ENCODE data around the gene SASS6. TPM values are rescaled to one million over a fixed set of nuclear protein-coding genes. Genes with fewer than 3 reads are reported as not detected.

Gene SASS6
- total RNA-seq, 1 donor from 2014 or later, result 1.6 TPM

GRCh38 chr1:100147875-100148274 is 15.1 kb upstream of the SASS6 start:
- Histone ChIP-seq H3K4me3 (ENCODE audit: low read length in 3 of 3) (no peak overlapping the region), H3K27me3 (ENCODE audit: control insufficient read depth in 3 of 3, insufficient read depth in 3 of 3, low read length in 3 of 3) (no peaks in the 10 kb centered on the region), H3K9ac (ENCODE audit: low read depth in 1 of 3, low read length in 3 of 3) (no peak overlapping the region), H3K36me3 (ENCODE audit: control insufficient read depth in 3 of 3, insufficient read depth in 3 of 3, low read length in 3 of 3) (peaks cover 26 to 73% (median 59%) of the 10 kb centered on the region in 3 donors), H3K27ac (ENCODE audit: low read depth, low read length) (no peak overlapping the region), H3K4me1 (ENCODE audit: control insufficient read depth in 3 of 3, insufficient read depth in 3 of 3, low read length in 3 of 3) (no peaks in the 10 kb centered on the region), H3K9me3 (ENCODE audit: control insufficient read depth in 3 of 3, low read length in 3 of 3) (no peaks in the 10 kb centered on the region)

- peaks cover 22 to 69% (median 62%) of the 10 kb centered on the region in 3 donors for H3K36me3 ChIP-seq (ENCODE audit: control insufficient read depth in 3 of 3, insufficient read depth in 3 of 3, low read length in 3 of 3)
- no peaks in the 10 kb centered on the region for H3K9me3 ChIP-seq (ENCODE audit: control insufficient read depth in 3 of 3, low read length in 3 of 3)
- no peak overlapping the region for H3K4me3 ChIP-seq (ENCODE audit: low read length in 3 of 3)
- H3K9ac ChIP-seq (ENCODE audit: low read depth in 1 of 3, low read length in 3 of 3), result no peak overlapping the region
- no peaks in the 10 kb centered on the region for H3K4me1 ChIP-seq (ENCODE audit: control insufficient read depth in 3 of 3, insufficient read depth in 3 of 3, low read length in 3 of 3)
- H3K27me3 ChIP-seq (ENCODE audit: control insufficient read depth in 3 of 3, insufficient read depth in 3 of 3, low read length in 3 of 3), result no peaks in the 10 kb centered on the region
- H3K27ac ChIP-seq (ENCODE audit: low read depth, low read length), result no peak overlapping the region
These were observed 14.2 kb upstream of the SASS6 start for GRCh38 chr1:100146958-100147357.

DNA sequence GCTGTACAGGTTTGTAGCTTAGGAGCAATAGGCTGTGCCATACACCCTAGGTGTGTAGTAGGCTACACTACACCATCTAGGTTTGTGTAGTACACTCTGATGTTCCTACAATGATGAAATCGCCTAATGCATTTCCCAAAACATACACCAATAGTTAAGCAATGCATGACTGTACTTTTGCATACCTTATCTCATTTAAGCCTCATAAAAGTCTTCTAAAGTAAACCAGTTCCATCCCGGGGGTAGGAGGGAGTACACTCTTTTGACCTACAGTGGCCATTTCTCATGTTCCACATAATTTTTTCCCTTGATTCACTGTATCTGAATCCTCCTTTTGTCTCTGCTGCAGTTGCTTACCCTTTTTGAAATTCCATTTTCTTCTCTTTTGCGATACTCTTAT is 12.4 kb upstream of the SASS6 start:
- Histone ChIP-seq H3K4me1 (ENCODE audit: control insufficient read depth in 3 of 3, insufficient read depth in 3 of 3, low read length in 3 of 3) (no peaks in the 10 kb centered on the region), H3K9me3 (ENCODE audit: control insufficient read depth in 3 of 3, low read length in 3 of 3) (no peaks in the 10 kb centered on the region), H3K36me3 (ENCODE audit: control insufficient read depth in 3 of 3, insufficient read depth in 3 of 3, low read length in 3 of 3) (peaks cover 26 to 69% (median 66%) of the 10 kb centered on the region in 3 donors)

DNA sequence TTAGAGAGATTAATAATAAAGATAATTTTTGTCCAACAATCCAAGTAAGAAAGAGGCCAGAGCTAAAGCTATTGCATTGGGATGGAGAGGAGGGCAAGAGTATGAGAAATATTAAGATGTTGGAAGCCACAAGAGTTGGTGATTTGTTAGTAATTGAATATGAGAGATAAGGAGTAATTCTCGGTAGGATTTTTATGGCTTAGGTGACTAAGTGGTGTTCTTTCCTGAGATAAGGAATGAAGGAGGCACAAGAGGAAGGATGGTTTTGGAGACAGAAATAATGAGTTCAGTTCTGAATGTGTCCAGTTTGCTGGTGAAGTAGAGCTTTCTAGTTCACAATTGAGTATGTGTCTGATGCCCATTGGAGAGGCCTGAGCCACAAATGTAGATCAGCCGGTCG is 9.6 kb upstream of the SASS6 start:
- H3K9me3 ChIP-seq (ENCODE audit: control insufficient read depth in 3 of 3, low read length in 3 of 3), result no peaks in the 10 kb centered on the region
- H3K4me3 ChIP-seq (ENCODE audit: low read length in 3 of 3), result no peak overlapping the region
- peaks cover 27 to 81% (median 69%) of the 10 kb centered on the region in 3 donors for H3K36me3 ChIP-seq (ENCODE audit: control insufficient read depth in 3 of 3, insufficient read depth in 3 of 3, low read length in 3 of 3)
- H3K27me3 ChIP-seq (ENCODE audit: control insufficient read depth in 3 of 3, insufficient read depth in 3 of 3, low read length in 3 of 3), result no peaks in the 10 kb centered on the region
- H3K27ac ChIP-seq (ENCODE audit: low read depth, low read length), result no peak overlapping the region
- H3K9ac ChIP-seq (ENCODE audit: low read depth in 1 of 3, low read length in 3 of 3), result no peak overlapping the region
- H3K4me1 ChIP-seq (ENCODE audit: control insufficient read depth in 3 of 3, insufficient read depth in 3 of 3, low read length in 3 of 3), result no peaks in the 10 kb centered on the region

More for the DNA sequence above, 12.4 kb upstream of the SASS6 start:
- no peaks in the 10 kb centered on the region for H3K27me3 ChIP-seq (ENCODE audit: control insufficient read depth in 3 of 3, insufficient read depth in 3 of 3, low read length in 3 of 3)
- H3K27ac ChIP-seq (ENCODE audit: low read depth, low read length), result no peak overlapping the region
- H3K9ac ChIP-seq (ENCODE audit: low read depth in 1 of 3, low read length in 3 of 3), result no peak overlapping the region
- no peak overlapping the region for H3K4me3 ChIP-seq (ENCODE audit: low read length in 3 of 3)

DNA sequence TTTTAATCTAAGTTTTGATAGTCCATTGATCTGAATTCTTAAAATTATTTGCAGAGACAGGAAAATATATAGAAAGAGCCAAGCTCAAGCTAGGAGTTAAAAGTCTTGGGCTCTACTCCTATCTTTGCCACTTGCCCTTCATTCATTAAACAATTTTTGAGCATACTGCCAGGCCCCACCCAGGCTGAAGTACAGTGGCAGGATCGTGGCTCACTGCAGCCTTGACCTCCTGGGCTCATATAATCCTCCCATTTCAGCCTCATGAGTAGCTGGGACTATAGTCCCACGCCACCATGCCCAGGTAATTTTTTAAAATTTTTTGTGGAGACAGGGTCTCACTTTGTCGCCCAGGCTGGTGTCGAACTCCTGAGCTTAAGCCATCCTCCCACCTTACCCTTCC is 8.5 kb upstream of the SASS6 start:
- Histone ChIP-seq H3K4me1 (ENCODE audit: control insufficient read depth in 3 of 3, insufficient read depth in 3 of 3, low read length in 3 of 3) (no peaks in the 10 kb centered on the region), H3K9me3 (ENCODE audit: control insufficient read depth in 3 of 3, low read length in 3 of 3) (no peaks in the 10 kb centered on the region), H3K36me3 (ENCODE audit: control insufficient read depth in 3 of 3, insufficient read depth in 3 of 3, low read length in 3 of 3) (peaks cover 31 to 80% (median 67%) of the 10 kb centered on the region in 3 donors), H3K27me3 (ENCODE audit: control insufficient read depth in 3 of 3, insufficient read depth in 3 of 3, low read length in 3 of 3) (no peaks in the 10 kb centered on the region), H3K9ac (ENCODE audit: low read depth in 1 of 3, low read length in 3 of 3) (no peak overlapping the region), H3K4me3 (ENCODE audit: low read length in 3 of 3) (no peak overlapping the region), H3K27ac (ENCODE audit: low read depth, low read length) (no peak overlapping the region)

DNA sequence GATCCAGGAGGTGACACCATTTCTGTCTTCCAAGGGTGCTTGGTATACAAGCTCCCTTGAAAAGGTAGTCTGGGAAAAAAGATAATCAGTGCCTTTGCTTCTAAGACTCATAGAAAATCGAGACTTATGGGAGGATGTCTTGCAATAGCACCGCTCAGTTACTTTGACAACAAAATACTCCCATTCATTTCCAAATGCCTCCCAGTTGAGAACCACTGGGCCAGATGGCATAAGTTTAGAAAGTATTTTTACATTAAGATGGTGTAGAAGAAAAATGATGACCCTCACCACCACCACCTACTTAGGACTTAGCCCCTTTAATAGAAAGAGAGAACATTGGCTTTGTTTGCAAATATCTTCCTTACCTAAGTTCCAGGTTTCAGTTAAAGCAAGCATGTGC is 4.9 kb upstream of the SASS6 start:
- no peak overlapping the region for H3K4me3 ChIP-seq (ENCODE audit: low read length in 3 of 3)
- H3K27ac ChIP-seq (ENCODE audit: low read depth, low read length), result no peak overlapping the region
- peaks cover 5 to 14% (median 9%) of the 10 kb centered on the region in 3 donors for H3K4me1 ChIP-seq (ENCODE audit: control insufficient read depth in 3 of 3, insufficient read depth in 3 of 3, low read length in 3 of 3)
- H3K27me3 ChIP-seq (ENCODE audit: control insufficient read depth in 3 of 3, insufficient read depth in 3 of 3, low read length in 3 of 3), result no peaks in the 10 kb centered on the region
- H3K9ac ChIP-seq (ENCODE audit: low read depth in 1 of 3, low read length in 3 of 3), result no peak overlapping the region
- H3K9me3 ChIP-seq (ENCODE audit: control insufficient read depth in 3 of 3, low read length in 3 of 3), result no peaks in the 10 kb centered on the region
- H3K36me3 ChIP-seq (ENCODE audit: control insufficient read depth in 3 of 3, insufficient read depth in 3 of 3, low read length in 3 of 3), result peaks cover 23 to 55% (median 43%) of the 10 kb centered on the region in 3 donors

DNA sequence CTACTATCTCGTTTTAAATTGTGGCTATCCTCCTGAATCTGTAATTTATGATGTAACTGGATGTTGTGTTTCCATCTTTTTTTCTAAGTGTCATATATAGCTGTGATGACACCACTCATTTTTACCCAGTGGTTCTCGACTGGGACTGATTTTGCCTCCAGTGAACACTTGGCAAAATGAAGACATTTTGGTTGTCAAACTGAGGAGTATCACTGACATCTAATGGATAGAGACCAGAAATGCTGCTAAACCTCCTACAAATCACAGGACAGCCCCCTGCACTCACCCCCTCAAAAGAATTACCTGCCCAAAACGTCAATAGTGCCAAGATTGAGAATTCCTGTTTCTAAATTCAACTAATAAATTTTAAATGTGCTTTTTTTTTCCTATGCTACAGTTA is 2.1 kb upstream of the SASS6 start:
- Histone ChIP-seq H3K4me3 (ENCODE audit: low read length in 3 of 3) (no peak overlapping the region), H3K36me3 (ENCODE audit: control insufficient read depth in 3 of 3, insufficient read depth in 3 of 3, low read length in 3 of 3) (peaks cover 12 to 30% (median 18%) of the 10 kb centered on the region in 3 donors), H3K9ac (ENCODE audit: low read depth in 1 of 3, low read length in 3 of 3) (no peak overlapping the region), H3K27me3 (ENCODE audit: control insufficient read depth in 3 of 3, insufficient read depth in 3 of 3, low read length in 3 of 3) (no peaks in the 10 kb centered on the region), H3K4me1 (ENCODE audit: control insufficient read depth in 3 of 3, insufficient read depth in 3 of 3, low read length in 3 of 3) (peaks cover 12 to 26% (median 17%) of the 10 kb centered on the region in 3 donors), H3K9me3 (ENCODE audit: control insufficient read depth in 3 of 3, low read length in 3 of 3) (no peaks in the 10 kb centered on the region), H3K27ac (ENCODE audit: low read depth, low read length) (no peak overlapping the region)

DNA sequence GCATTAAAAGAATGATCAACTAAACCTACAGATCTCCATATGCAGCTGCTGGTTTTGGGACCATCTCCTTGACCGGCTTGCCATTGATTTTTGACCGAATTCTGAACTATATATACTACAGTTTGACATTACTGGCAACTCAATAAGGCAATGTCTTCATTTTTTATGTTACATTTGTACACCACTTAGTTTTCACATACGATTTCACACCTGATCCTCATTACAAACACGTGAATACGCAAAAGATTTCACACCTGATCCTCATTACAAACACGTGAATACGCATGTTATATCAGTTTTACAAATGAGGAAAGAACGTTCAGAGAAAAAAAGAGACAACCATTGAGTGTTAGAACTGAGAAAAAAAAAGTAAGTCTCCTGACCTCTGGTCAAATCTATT is 1.1 kb downstream of the SASS6 start:
- Histone ChIP-seq H3K27ac (ENCODE audit: low read depth, low read length) (no peak overlapping the region), H3K9me3 (ENCODE audit: control insufficient read depth in 3 of 3, low read length in 3 of 3) (no peaks in the 10 kb centered on the region), H3K4me3 (ENCODE audit: low read length in 3 of 3) (peak overlapping the region in 2 of 3 donors; percentile 97 to 99), H3K27me3 (ENCODE audit: control insufficient read depth in 3 of 3, insufficient read depth in 3 of 3, low read length in 3 of 3) (no peaks in the 10 kb centered on the region), H3K9ac (ENCODE audit: low read depth in 1 of 3, low read length in 3 of 3) (no peak overlapping the region), H3K4me1 (ENCODE audit: control insufficient read depth in 3 of 3, insufficient read depth in 3 of 3, low read length in 3 of 3) (peaks cover 12 to 26% (median 17%) of the 10 kb centered on the region in 3 donors), H3K36me3 (ENCODE audit: control insufficient read depth in 3 of 3, insufficient read depth in 3 of 3, low read length in 3 of 3) (peaks cover 0 to 2% (median 0%) of the 10 kb centered on the region in 3 donors)

DNA sequence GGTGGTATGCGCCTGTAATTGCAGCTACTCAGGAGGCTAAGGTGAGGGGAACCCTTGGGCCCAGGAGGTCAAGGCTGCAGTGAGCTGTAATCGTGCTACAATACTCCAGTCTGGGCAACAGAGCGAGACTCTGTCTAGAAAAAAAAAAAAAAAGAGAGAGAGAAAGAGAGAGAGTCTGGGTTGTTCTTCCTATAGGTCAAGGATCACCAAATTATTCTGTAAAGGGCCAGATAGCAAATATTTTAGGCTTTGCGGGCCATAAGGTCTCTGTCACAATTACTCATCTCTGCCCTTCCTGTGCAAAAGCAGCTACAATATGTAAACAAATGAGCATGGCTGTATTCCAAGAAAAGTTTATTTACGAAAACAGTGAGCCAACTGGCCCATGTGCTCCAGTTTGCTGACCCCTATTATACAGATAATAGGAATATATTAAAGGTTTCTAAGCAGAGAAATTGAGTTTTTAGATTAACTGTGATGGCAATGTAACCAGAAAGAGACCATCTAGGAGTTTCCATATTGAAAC is 2.1 kb downstream of the SASS6 start:
- no peak overlapping the region for H3K9ac ChIP-seq (ENCODE audit: low read depth in 1 of 3, low read length in 3 of 3)
- H3K27me3 ChIP-seq (ENCODE audit: control insufficient read depth in 3 of 3, insufficient read depth in 3 of 3, low read length in 3 of 3), result no peaks in the 10 kb centered on the region
- H3K4me3 ChIP-seq (ENCODE audit: low read length in 3 of 3), result no peak overlapping the region
- no peak overlapping the region for H3K27ac ChIP-seq (ENCODE audit: low read depth, low read length)
- H3K36me3 ChIP-seq (ENCODE audit: control insufficient read depth in 3 of 3, insufficient read depth in 3 of 3, low read length in 3 of 3), result peaks cover 0 to 2% (median 0%) of the 10 kb centered on the region in 3 donors
- peaks cover 12 to 23% (median 17%) of the 10 kb centered on the region in 3 donors for H3K4me1 ChIP-seq (ENCODE audit: control insufficient read depth in 3 of 3, insufficient read depth in 3 of 3, low read length in 3 of 3)
- no peaks in the 10 kb centered on the region for H3K9me3 ChIP-seq (ENCODE audit: control insufficient read depth in 3 of 3, low read length in 3 of 3)

- Histone ChIP-seq H3K4me3 (ENCODE audit: low read length in 3 of 3) (no peak overlapping the region), H3K36me3 (ENCODE audit: control insufficient read depth in 3 of 3, insufficient read depth in 3 of 3, low read length in 3 of 3) (peaks cover 0 to 3% (median 0%) of the 10 kb centered on the region in 3 donors), H3K4me1 (ENCODE audit: control insufficient read depth in 3 of 3, insufficient read depth in 3 of 3, low read length in 3 of 3) (peaks cover 4 to 8% (median 4%) of the 10 kb centered on the region in 3 donors)
These were observed 5.5 kb downstream of the SASS6 start for GRCh38 chr1:100127226-100127625.

More at GRCh38 chr1:100127226-100127625, 5.5 kb downstream of the SASS6 start:
- no peaks in the 10 kb centered on the region for H3K9me3 ChIP-seq (ENCODE audit: control insufficient read depth in 3 of 3, low read length in 3 of 3)
- H3K27me3 ChIP-seq (ENCODE audit: control insufficient read depth in 3 of 3, insufficient read depth in 3 of 3, low read length in 3 of 3), result no peaks in the 10 kb centered on the region
- H3K27ac ChIP-seq (ENCODE audit: low read depth, low read length), result no peak overlapping the region
- no peak overlapping the region for H3K9ac ChIP-seq (ENCODE audit: low read depth in 1 of 3, low read length in 3 of 3)
